ENCODE data around the gene ENO2.

ENO2 gene

DNA sequence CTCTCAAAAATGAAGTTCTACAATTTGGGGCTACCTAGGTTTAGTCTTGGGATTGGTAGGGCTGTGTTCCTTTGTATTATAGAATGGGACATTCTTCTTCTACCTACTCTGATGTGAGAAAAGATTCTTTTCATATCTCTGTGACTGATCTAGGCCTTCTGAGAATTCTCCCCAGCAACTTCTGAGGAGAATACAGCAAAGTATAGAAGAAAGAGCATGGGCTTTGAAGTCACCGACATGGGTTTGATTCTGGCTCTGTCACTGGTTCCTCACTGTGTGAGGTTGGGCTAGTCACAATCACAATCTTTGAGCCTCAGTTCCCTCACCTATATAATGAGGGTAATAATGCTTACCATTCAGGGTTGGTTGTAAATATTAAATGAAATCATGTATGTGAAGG lies 18.4 kb downstream of the ENO2 start:
- no peak for DNase-seq (ENCODE audit: low read depth)

DNA sequence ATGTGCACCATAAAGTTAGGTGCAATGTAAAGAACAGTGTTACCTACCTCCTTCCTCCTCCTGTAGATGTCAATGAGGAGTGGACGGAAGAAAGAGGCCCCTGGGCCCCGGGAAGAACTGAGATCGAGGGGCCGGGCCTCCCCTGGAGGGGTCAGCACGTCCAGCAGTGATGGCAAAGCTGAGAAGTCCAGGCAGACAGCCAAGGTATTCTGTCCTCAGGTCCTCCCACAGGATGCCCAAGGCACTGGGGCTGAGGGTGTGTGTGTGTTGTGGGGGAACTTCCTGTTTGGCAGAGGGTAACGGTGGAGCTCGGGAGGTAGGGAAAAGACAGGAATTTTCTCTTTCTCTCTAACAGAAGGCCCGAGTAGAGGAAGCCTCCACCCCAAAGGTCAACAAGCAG lies 19.7 kb downstream of the ENO2 start:
- DNase-seq (ENCODE audit: low read depth), result no peak

DNA sequence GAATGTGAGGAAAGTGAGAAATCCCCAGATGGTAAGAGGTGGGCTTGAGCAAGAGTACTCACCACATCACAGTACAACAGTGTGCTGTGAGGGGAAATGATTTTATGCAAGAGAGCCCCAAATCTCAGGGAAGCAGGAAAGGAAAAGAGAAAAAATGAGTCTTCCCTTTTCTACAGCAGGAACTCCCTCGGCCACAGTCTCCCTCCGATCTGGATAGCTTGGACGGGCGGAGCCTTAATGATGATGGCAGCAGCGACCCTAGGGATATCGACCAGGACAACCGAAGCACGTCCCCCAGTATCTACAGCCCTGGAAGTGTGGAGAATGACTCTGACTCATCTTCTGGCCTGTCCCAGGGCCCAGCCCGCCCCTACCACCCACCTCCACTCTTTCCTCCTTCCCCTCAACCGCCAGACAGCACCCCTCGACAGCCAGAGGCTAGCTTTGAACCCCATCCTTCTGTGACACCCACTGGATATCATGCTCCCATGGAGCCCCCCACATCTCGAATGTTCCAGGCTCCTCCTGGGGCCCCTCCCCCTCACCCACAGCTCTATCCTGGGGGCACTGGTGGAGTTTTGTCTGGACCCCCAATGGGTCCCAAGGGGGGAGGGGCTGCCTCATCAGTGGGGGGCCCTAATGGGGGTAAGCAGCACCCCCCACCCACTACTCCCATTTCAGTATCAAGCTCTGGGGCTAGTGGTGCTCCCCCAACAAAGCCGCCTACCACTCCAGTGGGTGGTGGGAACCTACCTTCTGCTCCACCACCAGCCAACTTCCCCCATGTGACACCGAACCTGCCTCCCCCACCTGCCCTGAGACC lies 21.2 kb downstream of the ENO2 start:
- no peak for DNase-seq (ENCODE audit: low read depth)

DNA sequence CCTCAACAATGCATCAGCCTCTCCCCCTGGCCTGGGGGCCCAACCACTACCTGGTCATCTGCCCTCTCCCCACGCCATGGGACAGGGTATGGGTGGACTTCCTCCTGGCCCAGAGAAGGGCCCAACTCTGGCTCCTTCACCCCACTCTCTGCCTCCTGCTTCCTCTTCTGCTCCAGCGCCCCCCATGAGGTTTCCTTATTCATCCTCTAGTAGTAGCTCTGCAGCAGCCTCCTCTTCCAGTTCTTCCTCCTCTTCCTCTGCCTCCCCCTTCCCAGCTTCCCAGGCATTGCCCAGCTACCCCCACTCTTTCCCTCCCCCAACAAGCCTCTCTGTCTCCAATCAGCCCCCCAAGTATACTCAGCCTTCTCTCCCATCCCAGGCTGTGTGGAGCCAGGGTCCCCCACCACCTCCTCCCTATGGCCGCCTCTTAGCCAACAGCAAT lies 21.8 kb downstream of the ENO2 start:
- no peak for DNase-seq (ENCODE audit: low read depth)

DNA sequence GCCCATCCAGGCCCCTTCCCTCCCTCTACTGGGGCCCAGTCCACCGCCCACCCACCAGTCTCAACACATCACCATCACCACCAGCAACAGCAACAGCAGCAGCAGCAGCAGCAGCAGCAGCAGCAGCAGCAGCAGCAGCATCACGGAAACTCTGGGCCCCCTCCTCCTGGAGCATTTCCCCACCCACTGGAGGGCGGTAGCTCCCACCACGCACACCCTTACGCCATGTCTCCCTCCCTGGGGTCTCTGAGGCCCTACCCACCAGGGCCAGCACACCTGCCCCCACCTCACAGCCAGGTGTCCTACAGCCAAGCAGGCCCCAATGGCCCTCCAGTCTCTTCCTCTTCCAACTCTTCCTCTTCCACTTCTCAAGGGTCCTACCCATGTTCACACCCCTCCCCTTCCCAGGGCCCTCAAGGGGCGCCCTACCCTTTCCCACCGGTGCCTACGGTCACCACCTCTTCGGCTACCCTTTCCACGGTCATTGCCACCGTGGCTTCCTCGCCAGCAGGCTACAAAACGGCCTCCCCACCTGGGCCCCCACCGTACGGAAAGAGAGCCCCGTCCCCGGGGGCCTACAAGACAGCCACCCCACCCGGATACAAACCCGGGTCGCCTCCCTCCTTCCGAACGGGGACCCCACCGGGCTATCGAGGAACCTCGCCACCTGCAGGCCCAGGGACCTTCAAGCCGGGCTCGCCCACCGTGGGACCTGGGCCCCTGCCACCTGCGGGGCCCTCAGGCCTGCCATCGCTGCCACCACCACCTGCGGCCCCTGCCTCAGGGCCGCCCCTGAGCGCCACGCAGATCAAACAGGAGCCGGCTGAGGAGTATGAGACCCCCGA lies 22.5 kb downstream of the ENO2 start:
- DNase-seq (ENCODE audit: low read depth), result no peak

DNA sequence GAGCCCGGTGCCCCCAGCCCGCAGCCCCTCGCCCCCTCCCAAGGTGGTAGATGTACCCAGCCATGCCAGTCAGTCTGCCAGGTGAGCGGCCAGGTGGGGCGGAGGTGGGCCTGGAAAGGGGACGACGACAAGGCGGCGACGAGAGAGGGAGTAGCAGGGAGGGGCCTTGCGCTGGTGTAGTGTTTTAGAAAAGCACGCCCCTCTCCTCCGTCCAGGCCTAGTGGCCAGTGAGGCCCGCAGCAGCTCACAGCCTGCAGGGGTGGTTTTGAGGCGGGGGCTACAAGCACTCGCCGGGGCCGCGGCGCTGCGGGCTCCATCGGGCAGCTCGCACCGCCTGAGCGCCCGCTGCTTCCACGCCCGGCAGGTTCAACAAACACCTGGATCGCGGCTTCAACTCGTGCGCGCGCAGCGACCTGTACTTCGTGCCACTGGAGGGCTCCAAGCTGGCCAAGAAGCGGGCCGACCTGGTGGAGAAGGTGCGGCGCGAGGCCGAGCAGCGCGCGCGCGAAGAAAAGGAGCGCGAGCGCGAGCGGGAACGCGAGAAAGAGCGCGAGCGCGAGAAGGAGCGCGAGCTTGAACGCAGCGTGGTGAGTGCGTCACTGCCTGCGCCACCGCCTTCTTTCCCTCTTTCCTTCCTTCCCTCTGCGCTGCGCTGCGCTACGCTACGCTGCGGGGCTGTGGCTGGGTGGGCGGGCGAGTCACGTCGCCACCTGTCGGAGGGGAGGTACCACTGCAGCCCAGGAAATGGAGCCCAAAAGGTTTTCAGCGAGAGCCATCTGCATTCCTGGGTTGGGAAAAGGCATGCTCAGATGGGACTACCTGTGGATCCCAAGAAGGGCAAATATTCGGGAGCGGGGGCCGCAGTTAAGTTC lies 23.3 kb downstream of the ENO2 start:
- DNase-seq (ENCODE audit: low read depth), result peak; percentile 88

DNA sequence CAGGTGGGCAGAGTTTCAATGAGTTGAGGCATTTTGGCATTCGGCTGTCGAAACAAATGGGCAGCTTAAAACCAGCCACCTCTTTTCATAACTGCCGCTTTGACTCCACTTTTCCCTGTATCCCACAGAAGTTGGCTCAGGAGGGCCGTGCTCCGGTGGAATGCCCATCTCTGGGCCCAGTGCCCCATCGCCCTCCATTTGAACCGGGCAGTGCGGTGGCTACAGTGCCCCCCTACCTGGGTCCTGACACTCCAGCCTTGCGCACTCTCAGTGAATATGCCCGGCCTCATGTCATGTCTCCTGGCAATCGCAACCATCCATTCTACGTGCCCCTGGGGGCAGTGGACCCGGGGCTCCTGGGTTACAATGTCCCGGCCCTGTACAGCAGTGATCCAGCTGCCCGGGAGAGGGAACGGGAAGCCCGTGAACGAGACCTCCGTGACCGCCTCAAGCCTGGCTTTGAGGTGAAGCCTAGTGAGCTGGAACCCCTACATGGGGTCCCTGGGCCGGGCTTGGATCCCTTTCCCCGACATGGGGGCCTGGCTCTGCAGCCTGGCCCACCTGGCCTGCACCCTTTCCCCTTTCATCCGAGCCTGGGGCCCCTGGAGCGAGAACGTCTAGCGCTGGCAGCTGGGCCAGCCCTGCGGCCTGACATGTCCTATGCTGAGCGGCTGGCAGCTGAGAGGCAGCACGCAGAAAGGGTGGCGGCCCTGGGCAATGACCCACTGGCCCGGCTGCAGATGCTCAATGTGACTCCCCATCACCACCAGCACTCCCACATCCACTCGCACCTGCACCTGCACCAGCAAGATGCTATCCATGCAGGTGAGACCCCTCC lies 24.2 kb downstream of the ENO2 start:
- no peak for DNase-seq (ENCODE audit: low read depth)

DNA sequence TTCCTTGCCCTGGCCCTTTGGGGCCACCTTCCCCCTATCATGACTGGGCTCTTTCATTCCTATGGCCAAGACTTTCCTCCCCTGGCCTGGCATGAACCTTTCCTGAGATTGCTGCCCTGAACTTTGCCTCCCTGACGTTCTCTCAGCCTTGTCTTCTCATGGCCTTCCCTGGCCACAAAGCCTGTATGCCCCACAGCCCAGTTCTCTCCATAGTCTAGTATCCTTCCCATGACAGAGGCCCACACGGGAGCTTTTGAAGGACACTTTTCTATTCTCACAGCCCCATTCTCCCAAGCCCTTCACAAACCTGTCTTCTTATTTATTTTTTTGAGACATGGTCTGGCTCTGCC lies 24.8 kb downstream of the ENO2 start:
- no peak for DNase-seq (ENCODE audit: low read depth)

DNA sequence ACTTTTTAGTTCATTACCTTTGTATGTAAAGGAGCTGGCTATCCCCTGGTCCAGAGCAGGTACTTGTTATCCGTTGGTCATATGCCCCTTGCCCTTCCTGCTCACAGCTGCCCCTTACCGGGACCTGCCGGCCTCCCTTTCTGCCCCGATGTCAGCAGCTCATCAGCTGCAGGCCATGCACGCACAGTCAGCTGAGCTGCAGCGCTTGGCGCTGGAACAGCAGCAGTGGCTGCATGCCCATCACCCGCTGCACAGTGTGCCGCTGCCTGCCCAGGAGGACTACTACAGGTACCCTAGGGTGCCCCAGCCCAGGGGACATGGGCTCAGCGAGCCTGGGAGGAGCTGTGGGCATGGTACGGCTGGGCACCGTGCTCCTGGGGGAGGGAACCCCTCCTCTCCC lies 26.9 kb downstream of the ENO2 start:
- no peak for DNase-seq (ENCODE audit: low read depth)

DNA sequence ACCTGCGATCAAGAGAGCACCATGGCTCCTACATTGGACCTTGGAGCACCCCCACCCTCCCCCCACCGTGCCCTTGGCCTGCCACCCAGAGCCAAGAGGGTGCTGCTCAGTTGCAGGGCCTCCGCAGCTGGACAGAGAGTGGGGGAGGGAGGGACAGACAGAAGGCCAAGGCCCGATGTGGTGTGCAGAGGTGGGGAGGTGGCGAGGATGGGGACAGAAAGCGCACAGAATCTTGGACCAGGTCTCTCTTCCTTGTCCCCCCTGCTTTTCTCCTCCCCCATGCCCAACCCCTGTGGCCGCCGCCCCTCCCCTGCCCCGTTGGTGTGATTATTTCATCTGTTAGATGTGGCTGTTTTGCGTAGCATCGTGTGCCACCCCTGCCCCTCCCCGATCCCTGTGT lies 27.4 kb downstream of the ENO2 start:
- no peak for DNase-seq (ENCODE audit: low read depth)

DNA sequence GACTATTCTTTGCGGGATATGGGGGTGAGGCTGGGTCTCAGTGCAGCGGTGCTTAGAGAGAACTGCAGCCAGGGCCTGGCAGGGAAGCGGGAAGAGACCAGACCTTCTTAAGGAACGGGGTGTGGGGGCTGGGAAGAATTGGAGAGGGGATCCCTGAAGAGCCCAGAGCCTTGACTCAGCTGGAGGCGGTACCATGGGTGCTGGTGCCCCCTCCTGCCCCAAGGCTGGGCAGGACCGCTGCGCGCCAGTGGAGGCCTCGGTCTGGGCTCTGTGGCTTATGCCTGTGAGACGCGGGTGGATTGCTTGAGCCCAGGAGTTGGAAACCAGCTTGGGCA lies 27.9 kb downstream of the ENO2 start:
- no peak for DNase-seq (ENCODE audit: low read depth)

DNA sequence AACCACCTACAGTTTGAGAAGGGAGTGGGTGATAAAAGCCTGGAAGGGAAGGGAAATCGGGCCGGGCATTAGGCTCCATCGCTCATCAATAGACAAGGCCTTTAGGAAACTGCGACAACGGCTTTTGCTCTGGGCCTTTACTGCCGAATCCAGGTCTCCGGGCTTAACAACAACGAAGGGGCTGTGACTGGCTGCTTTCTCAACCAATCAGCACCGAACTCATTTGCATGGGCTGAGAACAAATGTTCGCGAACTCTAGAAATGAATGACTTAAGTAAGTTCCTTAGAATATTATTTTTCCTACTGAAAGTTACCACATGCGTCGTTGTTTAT lies 29.0 kb downstream of the ENO2 start:
- no peak for DNase-seq (ENCODE audit: low read depth)

DNA sequence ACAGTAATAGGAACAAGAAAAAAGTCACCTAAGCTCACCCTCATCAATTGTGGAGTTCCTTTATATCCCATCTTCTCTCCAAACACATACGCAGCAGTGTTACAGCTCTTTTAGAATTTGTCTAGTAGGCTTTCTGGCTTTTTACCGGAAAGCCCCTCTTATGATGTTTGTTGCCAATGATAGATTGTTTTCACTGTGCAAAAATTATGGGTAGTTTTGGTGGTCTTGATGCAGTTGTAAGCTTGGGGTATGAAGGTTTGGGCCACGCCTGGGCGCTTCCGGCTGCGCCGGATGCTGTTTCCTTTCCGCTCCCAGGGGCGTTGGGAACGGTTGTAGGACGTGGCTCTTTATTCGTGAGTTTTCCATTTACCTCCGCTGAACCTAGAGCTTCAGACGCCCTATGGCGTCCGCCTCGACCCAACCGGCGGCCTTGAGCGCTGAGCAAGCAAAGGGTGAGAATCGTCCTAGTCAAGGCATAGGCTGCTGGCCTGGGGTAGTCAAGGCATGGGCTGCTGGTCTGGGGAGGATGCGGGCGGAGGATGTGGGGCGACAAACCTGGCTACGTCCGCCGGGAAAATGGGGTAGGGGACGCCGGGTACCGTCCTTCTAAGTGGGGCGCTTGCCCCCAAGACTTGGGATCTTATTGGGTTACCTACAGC lies 29.5 kb downstream of the ENO2 start, which contains the start of the genes C12orf57 and RNU7-1:
Gene C12orf57 (plus strand): TSS at position 301 of the 659 bp plus-strand sequence. CDS start 100 bp downstream, at position 401.
Gene RNU7-1 (plus strand): TSS at position 95 of the 659 bp plus-strand sequence.
- DNase-seq (ENCODE audit: low read depth), result no peak

DNA sequence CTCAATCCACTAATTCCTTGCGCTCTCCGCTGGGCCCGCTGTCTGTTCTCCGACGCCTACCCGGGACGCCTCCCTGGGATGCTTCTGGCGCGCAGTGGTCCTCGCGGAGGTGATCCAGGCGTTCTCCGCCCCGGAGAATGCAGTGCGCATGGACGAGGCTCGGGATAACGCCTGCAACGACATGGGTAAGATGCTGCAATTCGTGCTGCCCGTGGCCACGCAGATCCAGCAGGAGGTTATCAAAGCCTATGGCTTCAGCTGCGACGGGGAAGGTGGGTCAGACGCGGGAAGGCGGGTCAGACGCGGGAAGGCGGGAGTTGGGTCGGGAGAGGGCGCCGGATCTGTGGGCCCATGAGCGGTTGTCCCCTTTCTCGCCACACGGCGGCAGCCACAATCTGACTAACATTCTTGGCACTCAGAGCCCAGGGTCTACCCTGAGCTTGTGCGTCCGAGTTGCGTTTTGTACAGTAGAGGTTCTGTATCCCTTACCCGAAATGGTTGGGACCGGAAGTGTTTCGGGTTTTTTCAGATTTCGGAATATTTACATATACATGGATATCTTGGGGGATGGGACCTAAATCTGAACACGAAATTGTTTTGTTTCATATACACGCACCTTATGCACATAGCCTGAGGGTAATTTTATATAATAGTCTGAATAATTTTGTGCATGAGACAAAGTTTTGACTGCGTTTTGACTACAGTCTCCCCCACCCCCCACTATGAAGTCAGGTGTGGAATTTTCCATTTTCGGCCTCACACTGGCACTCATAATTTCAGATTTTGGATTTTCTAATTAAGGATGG lies 30.2 kb downstream of the ENO2 start:
- DNase-seq (ENCODE audit: low read depth), result peak; percentile 76

DNA sequence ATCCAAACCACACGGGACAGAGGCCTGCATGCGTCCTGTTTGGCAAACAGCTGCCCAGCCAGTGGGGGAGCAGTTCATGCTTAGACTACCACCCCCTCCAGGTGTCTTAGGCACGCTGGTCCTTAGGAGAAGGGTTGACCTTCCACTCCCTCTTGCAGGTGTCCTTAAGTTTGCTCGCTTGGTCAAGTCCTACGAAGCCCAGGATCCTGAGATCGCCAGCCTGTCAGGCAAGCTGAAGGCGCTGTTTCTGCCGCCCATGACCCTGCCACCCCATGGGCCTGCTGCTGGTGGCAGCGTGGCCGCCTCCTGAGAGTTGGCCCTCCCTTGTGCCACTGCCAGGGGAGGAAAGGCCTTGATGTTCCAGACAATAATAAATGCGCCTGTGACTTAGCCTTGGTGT lies 31.2 kb downstream of the ENO2 start:
- no peak for DNase-seq (ENCODE audit: low read depth)

DNA sequence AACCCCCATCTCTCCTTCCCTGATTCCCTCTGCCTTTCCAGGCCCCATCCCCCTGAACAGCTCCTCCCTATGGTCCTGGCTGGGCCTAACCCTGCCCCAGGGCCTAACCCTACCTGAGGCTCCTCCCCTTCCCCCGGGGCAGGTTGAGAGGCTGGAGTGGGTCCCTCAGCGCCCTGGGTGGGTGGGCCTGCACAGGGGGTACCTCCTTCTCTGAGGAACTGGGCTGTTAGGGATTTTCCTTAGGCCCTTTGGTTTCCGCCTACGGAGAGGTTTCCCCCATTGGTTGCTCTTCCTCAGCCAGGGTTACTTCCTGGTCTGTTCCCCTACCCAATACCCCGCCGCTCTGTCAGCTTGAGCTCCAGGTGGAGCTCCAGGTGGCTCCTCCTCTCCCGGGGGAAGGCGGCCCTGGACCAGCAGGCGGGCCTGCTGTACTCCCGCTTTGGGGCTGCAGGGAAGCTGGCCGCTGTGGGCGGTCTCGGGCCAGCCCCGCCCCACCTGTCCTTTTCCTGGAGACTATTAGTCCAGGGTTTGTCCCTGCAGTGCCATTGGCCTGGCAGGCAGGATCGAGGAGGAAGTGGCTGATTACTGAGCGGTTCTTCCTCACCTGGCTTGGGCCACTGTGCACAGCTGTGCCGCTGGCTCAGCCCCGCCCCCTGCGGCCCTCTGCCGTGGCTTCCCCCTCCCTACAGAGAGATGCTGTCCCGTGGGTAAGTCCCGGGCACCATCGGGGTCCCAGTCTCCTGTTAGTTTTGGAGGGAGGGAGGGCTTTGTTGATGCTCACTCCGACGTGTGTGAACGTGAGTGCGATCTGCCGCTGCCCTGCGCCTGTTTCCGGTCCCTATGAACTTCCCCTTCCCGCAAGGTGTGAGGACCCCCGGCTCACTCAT lies 31.9 kb downstream of the ENO2 start:
- DNase-seq (ENCODE audit: low read depth), result no peak

DNA sequence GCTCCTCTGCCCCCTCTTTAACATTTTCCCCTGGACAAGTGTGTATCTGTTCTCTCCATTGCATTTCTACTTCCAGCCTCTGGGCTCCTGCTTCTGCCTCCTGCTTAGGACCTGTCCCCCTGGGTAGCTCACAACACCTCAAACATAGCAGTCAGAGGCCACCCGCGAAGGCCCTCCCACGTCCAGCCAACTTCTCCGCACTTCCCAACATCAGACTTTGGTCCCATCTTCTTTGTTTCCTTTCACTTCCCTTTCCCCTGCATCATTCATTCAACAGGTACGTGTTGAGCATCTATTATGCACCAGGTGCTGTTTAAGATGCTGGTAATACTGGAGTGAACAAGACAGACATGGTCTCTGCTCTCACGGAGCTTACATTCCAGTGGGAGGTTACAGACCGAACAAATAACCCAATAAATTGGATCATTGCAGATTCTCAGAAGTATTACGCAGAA lies 32.6 kb downstream of the ENO2 start:
- DNase-seq (ENCODE audit: low read depth), result no peak

DNA sequence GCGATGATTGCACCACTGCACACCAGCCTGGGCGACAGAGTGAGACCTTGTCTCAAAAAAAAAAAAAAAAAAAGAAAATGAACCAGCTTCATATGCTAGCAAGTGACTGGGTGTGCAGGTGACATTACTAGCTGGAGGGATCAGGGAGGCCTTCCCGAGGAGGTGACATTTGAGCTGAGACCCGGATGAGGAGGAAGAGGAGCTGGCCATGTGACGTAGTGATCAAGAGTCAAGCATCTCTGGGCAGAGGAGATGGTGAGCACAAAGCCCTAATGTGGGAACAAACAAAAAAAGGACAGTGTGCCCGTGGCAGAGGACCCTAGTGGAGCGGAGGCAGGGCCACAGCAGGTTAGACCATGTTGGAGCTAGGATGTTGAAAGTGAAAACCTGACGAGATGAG lies 33.2 kb downstream of the ENO2 start:
- no peak for DNase-seq (ENCODE audit: low read depth)

Data from stimulated activated CD8-positive, alpha-beta memory T cell treated with anti-CD3 and anti-CD28 coated beads, Interleukin-12 subunit alpha, Interleukin-12 subunit beta, amount 100 ng/mL, for 1 hour (primary cell).